Upper lobe of left lung (tissue), 6 donors: ENCODE data around the gene MYOZ1. TPM values are rescaled to one million over a fixed set of nuclear protein-coding genes. Genes with fewer than 3 reads are reported as not detected.
A peak's percentile ranks its signal among the peaks of the same experiment; 100 is the strongest.

Experiments used
- ATAC-seq, 2 donors: fragments of 200-7000 bp; cut with Tn5 transposase; one replicate each; pipeline ENCODE4 v1.9.1; 2022; ENCODE audit warnings: mild to moderate bottlenecking in 2 of 2, moderate library complexity in 2 of 2; ENCODE audit not compliant: low FRiP score in 2 of 2
- DNase-seq, 2 donors: peaks; one replicate each; pipeline ENCODE4 v3.0.0-alpha.2; 2019 to 2020
- H3K27ac ChIP-seq, 4 donors: fragments of 200-600 bp; sonication (generic); one replicate each; pipeline ENCODE4 v1.5.1; 2016 to 2019
- H3K27me3 ChIP-seq, 4 donors: fragments of 200-600 bp; sonication (generic); one replicate each; pipeline ENCODE4 v1.5.1; 2017 to 2019
- H3K36me3 ChIP-seq, 4 donors: fragments of 200-600 bp; sonication (generic); one replicate each; pipeline ENCODE4 v1.5.1; 2016 to 2019
- H3K4me1 ChIP-seq, 4 donors: fragments of 200-600 bp; sonication (generic); one replicate each; pipeline ENCODE4 v1.5.1; 2018 to 2019
- H3K4me3 ChIP-seq, 4 donors: fragments of 200-600 bp; sonication (generic); one replicate each; pipeline ENCODE4 v1.5.1; 2017 to 2019; ENCODE audit warnings: mild to moderate bottlenecking in 2 of 4, moderate library complexity in 1 of 4
- H3K9me3 ChIP-seq, 4 donors: fragments of 200-600 bp; sonication (generic); one replicate each; pipeline ENCODE4 v1.5.1; 2018 to 2019
- EP300 ChIP-seq, 4 donors: sonication (generic); formaldehyde crosslinking; IDR thresholded peaks; one replicate each; pipeline ENCODE4 v1.5.1; 2017; ENCODE audit warnings: antibody characterized with exemption in 4 of 4, control low read depth in 2 of 4
- POLR2A ChIP-seq, 4 donors: fragments of 450-650 bp; IDR thresholded peaks; one replicate each; pipeline ENCODE4 v1.5.1; 2016 to 2017; ENCODE audit warnings: antibody characterized with exemption in 4 of 4, mild to moderate bottlenecking in 2 of 4
- POLR2AphosphoS5 ChIP-seq, 2 donors: sonication (generic); formaldehyde crosslinking; IDR thresholded peaks; one replicate each; pipeline ENCODE4 v1.5.1; 2017; ENCODE audit warnings: antibody characterized with exemption in 2 of 2
- WGBS, 2 donors: methylation state at CpG; one replicate each; pipeline ENCODE4 v1.1.5; 2017 to 2018; 5-methylcytosine and 5-hydroxymethylcytosine counted together
- total RNA-seq, 6 donors: library from RNA; depleted of rRNA in 4 of 6; stranded (reverse); fragments of >200 nt in 4 of 6; gene quantifications; one replicate each; pipeline versions ENCODE4 v1.1.0 to v1.2.1, GENCODE V29; 2016 to 2021
- TF ChIP-seq, protein P1 (sequence below), 6 experiments: fragments of 450-650 bp in 4 of 6; fragments of 200-600 bp in 2 of 6; sonication (generic) in 2 of 6; IDR thresholded peaks; one replicate each; pipeline ENCODE4 v1.5.1; 2016 to 2019; ENCODE audit warnings: antibody characterized with exemption in 6 of 6
- donor health status: DM: no; HTN: no; CAD: no; lungs with moderate emphysema.
- donor health status: DM: no; HTN: yes; CAD: no; lungs with severe emphysema.

The MYOZ1 gene
- total RNA-seq, 6 donors from 2014 or later, result 0.46 to 3.5 (median 2.6) TPM; not detected in 3

- no peak for ATAC-seq
- TF ChIP-seq POLR2A (IDR thresholded peaks at IDR 0.05), result no peak
- DNase-seq, result no peak
- H3K4me3 ChIP-seq, result peak overlapping the region in 1 of 4 donors; percentile 11
- no peaks in the 10 kb centered on the region for H3K27me3 ChIP-seq
- H3K27ac ChIP-seq, result peak overlapping the region; percentile 6 to 82 (median 25)
- no peaks in the 10 kb centered on the region for H3K36me3 ChIP-seq
- no peaks in the 10 kb centered on the region for H3K9me3 ChIP-seq
- 59 to 68% methylated on average over 1 of the region's 1 CpG for WGBS, 2 donors
- peaks cover 47 to 64% (median 56%) of the 10 kb centered on the region in 4 donors for H3K4me1 ChIP-seq
These were observed 52.6 kb downstream of the MYOZ1 start for GRCh38 chr10:73588656-73589055.

DNA sequence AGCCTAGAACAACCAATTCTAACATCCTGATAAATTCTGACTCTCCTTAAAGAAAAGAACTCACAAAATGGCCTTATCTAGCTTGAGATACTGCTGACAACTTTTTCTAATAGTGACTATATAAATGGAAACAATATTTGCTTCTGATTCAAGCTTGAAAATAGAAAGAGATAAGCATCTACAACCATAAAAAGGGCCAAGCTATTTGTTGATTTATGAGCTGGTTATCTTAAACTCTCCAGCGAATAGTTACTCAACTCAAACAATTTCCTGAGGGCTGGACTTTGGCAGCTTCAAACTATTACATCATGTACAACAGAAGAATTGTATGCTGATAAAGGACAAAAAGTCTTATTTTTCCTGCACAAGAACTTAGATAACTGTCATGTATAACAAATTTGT lies 54.7 kb downstream of the MYOZ1 start:
- H3K36me3 ChIP-seq, result no peaks in the 10 kb centered on the region
- DNase-seq (no peak), ATAC-seq (peak; percentile 77 to 84)
- H3K27me3 ChIP-seq, result no peaks in the 10 kb centered on the region
- peaks cover 41 to 55% (median 48%) of the 10 kb centered on the region in 4 donors for H3K4me1 ChIP-seq
- WGBS, 2 donors, result 6 to 7% methylated on average over 1 of the region's 1 CpG
- peak overlapping the region; percentile 65 to 76 (median 72) for H3K27ac ChIP-seq
- H3K4me3 ChIP-seq, result no peak overlapping the region
- peak in 1 of 4 donors; percentile 51 for TF ChIP-seq EP300 (IDR thresholded peaks at IDR 0.05)
- TF ChIP-seq POLR2AphosphoS5 (IDR thresholded peaks at IDR 0.05), result no peak
- H3K9me3 ChIP-seq, result no peaks in the 10 kb centered on the region

GRCh38 chr10:73585327-73585726 lies 55.9 kb downstream of the MYOZ1 start:
- peak overlapping the region; percentile 65 to 76 (median 72) for H3K27ac ChIP-seq
- ATAC-seq (peak in 1 of 2 donors; percentile 79), DNase-seq (no peak)
- no peaks in the 10 kb centered on the region for H3K9me3 ChIP-seq
- H3K4me3 ChIP-seq, result no peak overlapping the region
- H3K27me3 ChIP-seq, result no peaks in the 10 kb centered on the region
- H3K4me1 ChIP-seq, result peaks cover 30 to 42% (median 37%) of the 10 kb centered on the region in 4 donors
- H3K36me3 ChIP-seq, result no peaks in the 10 kb centered on the region
- TF ChIP-seq EP300 (IDR thresholded peaks at IDR 0.05), result no peak
- TF ChIP-seq, protein P1, sequence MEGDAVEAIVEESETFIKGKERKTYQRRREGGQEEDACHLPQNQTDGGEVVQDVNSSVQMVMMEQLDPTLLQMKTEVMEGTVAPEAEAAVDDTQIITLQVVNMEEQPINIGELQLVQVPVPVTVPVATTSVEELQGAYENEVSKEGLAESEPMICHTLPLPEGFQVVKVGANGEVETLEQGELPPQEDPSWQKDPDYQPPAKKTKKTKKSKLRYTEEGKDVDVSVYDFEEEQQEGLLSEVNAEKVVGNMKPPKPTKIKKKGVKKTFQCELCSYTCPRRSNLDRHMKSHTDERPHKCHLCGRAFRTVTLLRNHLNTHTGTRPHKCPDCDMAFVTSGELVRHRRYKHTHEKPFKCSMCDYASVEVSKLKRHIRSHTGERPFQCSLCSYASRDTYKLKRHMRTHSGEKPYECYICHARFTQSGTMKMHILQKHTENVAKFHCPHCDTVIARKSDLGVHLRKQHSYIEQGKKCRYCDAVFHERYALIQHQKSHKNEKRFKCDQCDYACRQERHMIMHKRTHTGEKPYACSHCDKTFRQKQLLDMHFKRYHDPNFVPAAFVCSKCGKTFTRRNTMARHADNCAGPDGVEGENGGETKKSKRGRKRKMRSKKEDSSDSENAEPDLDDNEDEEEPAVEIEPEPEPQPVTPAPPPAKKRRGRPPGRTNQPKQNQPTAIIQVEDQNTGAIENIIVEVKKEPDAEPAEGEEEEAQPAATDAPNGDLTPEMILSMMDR (IDR thresholded peaks at IDR 0.05), result no peak
- TF ChIP-seq POLR2A (IDR thresholded peaks at IDR 0.05), result no peak
- no peak for TF ChIP-seq POLR2AphosphoS5 (IDR thresholded peaks at IDR 0.05)
- 93 to 95% methylated on average over 3 of the region's 3 CpGs for WGBS, 2 donors

GRCh38 chr10:73584737-73585136 lies 56.5 kb downstream of the MYOZ1 start:
- Histone ChIP-seq H3K4me1 (peaks cover 27 to 37% (median 34%) of the 10 kb centered on the region in 4 donors), H3K4me3 (no peak overlapping the region), H3K27ac (peak overlapping the region in 2 of 4 donors; percentile 73 to 76), H3K9me3 (no peaks in the 10 kb centered on the region), H3K36me3 (no peaks in the 10 kb centered on the region), H3K27me3 (no peaks in the 10 kb centered on the region)
- TF ChIP-seq EP300 (IDR thresholded peaks at IDR 0.05), result no peak
- TF ChIP-seq, protein P1 (IDR thresholded peaks at IDR 0.05), result no peak
- no peak for TF ChIP-seq POLR2A (IDR thresholded peaks at IDR 0.05)
- no peak for TF ChIP-seq POLR2AphosphoS5 (IDR thresholded peaks at IDR 0.05)
- 70 to 86% methylated on average over 2 of the region's 2 CpGs for WGBS, 2 donors
- no peak for DNase-seq
- no peak for ATAC-seq

DNA sequence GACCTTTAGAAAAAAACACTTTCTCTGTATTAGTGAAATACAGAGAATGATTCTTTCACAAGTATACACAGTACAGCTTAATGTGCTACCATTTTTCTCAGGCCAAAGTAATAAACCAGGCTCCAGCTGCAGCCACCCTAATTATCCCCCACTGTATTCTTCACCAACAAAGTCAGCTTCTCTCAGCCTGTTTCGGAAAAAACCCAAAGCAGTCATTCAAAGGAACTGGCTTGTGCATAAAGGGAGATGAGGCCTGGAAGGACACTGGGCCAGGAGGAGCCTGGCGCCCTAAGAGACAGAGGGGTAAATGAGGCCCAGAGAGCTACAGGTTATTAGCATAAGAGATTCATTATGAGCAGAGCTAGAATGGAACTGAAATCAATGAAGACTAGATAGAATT lies 59.4 kb downstream of the MYOZ1 start:
- Histone ChIP-seq H3K36me3 (no peaks in the 10 kb centered on the region), H3K9me3 (no peaks in the 10 kb centered on the region), H3K27ac (no peak overlapping the region), H3K4me3 (no peak overlapping the region), H3K4me1 (peaks cover 13 to 26% (median 16%) of the 10 kb centered on the region in 4 donors), H3K27me3 (no peaks in the 10 kb centered on the region)
- DNase-seq, result no peak
- no peak for ATAC-seq
- 90 to 97% methylated on average over 2 of the region's 2 CpGs for WGBS, 2 donors
- TF ChIP-seq EP300 (IDR thresholded peaks at IDR 0.05) (no peak), POLR2A (IDR thresholded peaks at IDR 0.05) (no peak)

Other genes starting within 250 kb of the MYOZ1 start
- gene ANXA7, start 227.4 kb downstream of the MYOZ1 start, total RNA-seq, result 100 to 1,000 TPM in 3 of 6 donors, 10 to 100 TPM in 3; 40.7 to 115 (median 95.7) TPM
- gene MSS51, start 207.9 kb downstream of the MYOZ1 start, total RNA-seq, result 1 to 10 TPM; 1.7 to 8.4 (median 3.3) TPM
- gene PPP3CB, start 145.4 kb downstream of the MYOZ1 start, total RNA-seq, result 10 to 100 TPM; 24.3 to 42.4 (median 32.9) TPM
- gene USP54, start 50.1 kb downstream of the MYOZ1 start, total RNA-seq, result 100 to 1,000 TPM in 4 of 6 donors, 10 to 100 TPM in 2; 67.9 to 188 (median 120) TPM
- under 1 TPM in 3 of 6 donors, not detected in 3; 0.54 to 0.84 (median 0.78) TPM for gene SYNPO2L, start 14.6 kb upstream of the MYOZ1 start, total RNA-seq
- 10 to 100 TPM in 3 of 6 donors, 1 to 10 TPM in 3; 6.6 to 25.1 (median 8.7) TPM for gene AGAP5, start 56.6 kb upstream of the MYOZ1 start, total RNA-seq
- gene SEC24C, start 102.9 kb upstream of the MYOZ1 start, total RNA-seq, result 10 to 100 TPM; 55.1 to 84.0 (median 65.0) TPM
- gene CHCHD1, start 140.6 kb upstream of the MYOZ1 start, total RNA-seq, result 10 to 100 TPM; 16.8 to 34.9 (median 19.4) TPM
- gene ZSWIM8, start 144.1 kb upstream of the MYOZ1 start, total RNA-seq, result 100 to 1,000 TPM in 4 of 6 donors, 10 to 100 TPM in 2; 54.9 to 202 (median 109) TPM
- 10 to 100 TPM; 26.4 to 92.2 (median 38.3) TPM for gene NDST2, start 170.1 kb upstream of the MYOZ1 start, total RNA-seq
- gene CAMK2G, start 233.1 kb upstream of the MYOZ1 start, total RNA-seq, result 10 to 100 TPM; 25.7 to 52.3 (median 43.0) TPM